ENCODE measurements around the gene IGFBP5. TPM values are rescaled to one million over a fixed set of nuclear protein-coding genes. Genes with fewer than 3 reads are reported as not detected.

The IGFBP5 gene
- total RNA-seq, 2 experiments from 2014 or later, result not detected

- Mint-ChIP-seq H3K36me3 (ENCODE audit: low read depth) (peaks cover 4% of the 10 kb centered on the region), H3K27ac (no peak overlapping the region), H3K9me3 (no peaks in the 10 kb centered on the region), H3K4me3 (no peak overlapping the region), H3K27me3 (peaks cover 65% of the 10 kb centered on the region), H3K4me1 (peaks cover 15% of the 10 kb centered on the region)
- DNase-seq, result no peak
- ChIA-PET CTCF (no interaction called here), POLR2A (no interaction called here)
These were observed 60.2 kb downstream of the IGFBP5 start for GRCh38 chr2:216635171-216635570.

- Mint-ChIP-seq H3K4me1 (peaks cover 15% of the 10 kb centered on the region), H3K27ac (no peak overlapping the region), H3K36me3 (ENCODE audit: low read depth) (peaks cover 4% of the 10 kb centered on the region), H3K27me3 (peaks cover 66% of the 10 kb centered on the region), H3K9me3 (no peaks in the 10 kb centered on the region), H3K4me3 (no peak overlapping the region)
- CTCF ChIA-PET, result no interaction called here
- DNase-seq, result no peak
- POLR2A ChIA-PET, result no interaction called here
These were observed 60.8 kb downstream of the IGFBP5 start for GRCh38 chr2:216634370-216635148.

- CTCF ChIA-PET, result no interaction called here
- DNase-seq, result no peak
- H3K27me3 Mint-ChIP-seq, result peaks cover 68% of the 10 kb centered on the region
- H3K4me1 Mint-ChIP-seq, result peaks cover 15% of the 10 kb centered on the region
- peaks cover 4% of the 10 kb centered on the region for H3K36me3 Mint-ChIP-seq (ENCODE audit: low read depth)
- H3K9me3 Mint-ChIP-seq, result no peaks in the 10 kb centered on the region
- POLR2A ChIA-PET, result no interaction called here
- H3K27ac Mint-ChIP-seq, result no peak overlapping the region
- peak overlapping the region; percentile 1 for H3K4me3 Mint-ChIP-seq
These were observed 61.6 kb downstream of the IGFBP5 start for GRCh38 chr2:216633616-216634369.

GRCh38 chr2:216632952-216633615, 62.3 kb downstream of the IGFBP5 start, which contains the start of gene IGFBP2:
IGFBP2 (plus strand) TSS chr2:216633420; CDS start chr2:216633524, 104 bp downstream.
- H3K27ac Mint-ChIP-seq, result no peak within 1 kb of the TSS
- DNase-seq, result no peak
- H3K4me1 Mint-ChIP-seq, result peaks cover 15% of the 10 kb centered on the region
- peaks cover 4% of the 10 kb centered on the region for H3K36me3 Mint-ChIP-seq (ENCODE audit: low read depth)
- peaks cover 71% of the 10 kb centered on the region for H3K27me3 Mint-ChIP-seq
- ChIA-PET CTCF (no interaction called here), POLR2A (no interaction called here)
- peak within 1 kb of the TSS; percentile 43 for H3K4me3 Mint-ChIP-seq
- no peaks in the 10 kb centered on the region for H3K9me3 Mint-ChIP-seq

- ChIA-PET CTCF (no interaction called here), POLR2A (no interaction called here)
- H3K4me3 Mint-ChIP-seq, result peak overlapping the region; percentile 43
- peaks cover 15% of the 10 kb centered on the region for H3K4me1 Mint-ChIP-seq
- H3K9me3 Mint-ChIP-seq, result no peaks in the 10 kb centered on the region
- no peak overlapping the region for H3K27ac Mint-ChIP-seq
- no peak for DNase-seq
- H3K27me3 Mint-ChIP-seq, result peaks cover 71% of the 10 kb centered on the region
- H3K36me3 Mint-ChIP-seq (ENCODE audit: low read depth), result peaks cover 4% of the 10 kb centered on the region
These were observed 62.9 kb downstream of the IGFBP5 start for GRCh38 chr2:216632346-216632951.

GRCh38 chr2:216629784-216630183, 65.6 kb downstream of the IGFBP5 start:
- CTCF ChIA-PET, result interaction anchor here (0.7 to 1.2 kb wide), 2 partner anchors 37 to 81 kb away, joined by 3 to 4 read pairs; no protein-coding TSS in a partner anchor
- H3K4me3 Mint-ChIP-seq, result no peak overlapping the region
- H3K27me3 Mint-ChIP-seq, result peaks cover 51% of the 10 kb centered on the region
- peaks cover 4% of the 10 kb centered on the region for H3K36me3 Mint-ChIP-seq (ENCODE audit: low read depth)
- POLR2A ChIA-PET, result no interaction called here
- no peak overlapping the region for H3K27ac Mint-ChIP-seq
- no peaks in the 10 kb centered on the region for H3K9me3 Mint-ChIP-seq
- no peak for DNase-seq
- H3K4me1 Mint-ChIP-seq, result peaks cover 10% of the 10 kb centered on the region

GRCh38 chr2:216626875-216627245, 68.5 kb downstream of the IGFBP5 start:
- DNase-seq, result no peak
- Mint-ChIP-seq H3K4me3 (no peak overlapping the region), H3K9me3 (no peaks in the 10 kb centered on the region), H3K36me3 (ENCODE audit: low read depth) (no peaks in the 10 kb centered on the region), H3K4me1 (no peaks in the 10 kb centered on the region), H3K27me3 (peaks cover 30% of the 10 kb centered on the region), H3K27ac (no peak overlapping the region)
- ChIA-PET POLR2A (no interaction called here), CTCF (no interaction called here)

- DNase-seq, result no peak
- H3K27ac Mint-ChIP-seq, result no peak overlapping the region
These were observed 69.0 kb downstream of the IGFBP5 start for GRCh38 chr2:216626168-216626874.

GRCh38 chr2:216624251-216624650, 71.1 kb downstream of the IGFBP5 start:
- Mint-ChIP-seq H3K36me3 (ENCODE audit: low read depth) (no peaks in the 10 kb centered on the region), H3K27ac (no peak overlapping the region), H3K9me3 (no peaks in the 10 kb centered on the region), H3K4me3 (no peak overlapping the region), H3K4me1 (peaks cover 6% of the 10 kb centered on the region), H3K27me3 (peaks cover 10% of the 10 kb centered on the region)
- POLR2A ChIA-PET, result no interaction called here
- DNase-seq, result no peak
- CTCF ChIA-PET, result interaction anchor here (1.5 kb wide), 1 partner anchor 105 kb away, joined by 3 read pairs; no protein-coding TSS in a partner anchor

More at GRCh38 chr2:216626168-216626874, 69.0 kb downstream of the IGFBP5 start:
- H3K27me3 Mint-ChIP-seq, result peaks cover 24% of the 10 kb centered on the region
- H3K4me3 Mint-ChIP-seq, result no peak overlapping the region
- CTCF ChIA-PET, result no interaction called here
- POLR2A ChIA-PET, result no interaction called here
- H3K36me3 Mint-ChIP-seq (ENCODE audit: low read depth), result no peaks in the 10 kb centered on the region
- H3K9me3 Mint-ChIP-seq, result no peaks in the 10 kb centered on the region
- H3K4me1 Mint-ChIP-seq, result no peaks in the 10 kb centered on the region

GRCh38 chr2:216622526-216622925, 72.8 kb downstream of the IGFBP5 start:
- no peak for DNase-seq
- ChIA-PET POLR2A (no interaction called here), CTCF (no interaction called here)
- Mint-ChIP-seq H3K4me3 (no peak overlapping the region), H3K9me3 (no peaks in the 10 kb centered on the region), H3K27ac (no peak overlapping the region), H3K36me3 (ENCODE audit: low read depth) (no peaks in the 10 kb centered on the region), H3K27me3 (peaks cover 6% of the 10 kb centered on the region), H3K4me1 (peaks cover 6% of the 10 kb centered on the region)

All from activated CD4-positive, alpha-beta memory T cell treated with anti-CD3 and anti-CD28 coated beads, Interleukin-2, amount 10 ng/mL, durations not matched to agents 7 days and 5 days (primary cell).